ENCODE results near the gene RAD51AP2. TPM values are rescaled to one million over a fixed set of nuclear protein-coding genes. Genes with fewer than 3 reads are reported as not detected.

Gene RAD51AP2
- total and polyA plus RNA-seq, 2 of the 13 experiments (the other 11 are each of a cell fraction or from before 2014, with no cell fraction given): 0.11 to 0.12 TPM

- TF ChIP-seq CTCF (CRISPR knock-in tag; IDR thresholded peaks at IDR 0.05): peak; percentile 48
- peak; percentile 89 for TF ChIP-seq ZNF605 (CRISPR knock-in tag; IDR thresholded peaks at IDR 0.05)
- TF ChIP-seq BHLHE40 (IDR thresholded peaks at IDR 0.05; ENCODE audit: low read length): peak; percentile 87
- peak; percentile 96 for TF ChIP-seq ZNF772 (CRISPR knock-in tag; IDR thresholded peaks at IDR 0.05)
- peak; percentile 89; the same call in 1 of the 2 replicates for TF ChIP-seq ZNF331 (CRISPR knock-in tag; IDR thresholded peaks at IDR 0.05)
- TF ChIP-seq ZNF382 (CRISPR knock-in tag; IDR thresholded peaks at IDR 0.05; ENCODE audit: borderline replicate concordance): no peak
- no peak for TF ChIP-seq MAFF (IDR thresholded peaks at IDR 0.05; ENCODE audit: low read depth, low read length)
- 0 out of 2 replicates have a peak, but pooled peaks have one; percentile 51 for TF ChIP-seq MTF2 (CRISPR knock-in tag; IDR thresholded peaks at IDR 0.05; ENCODE audit: borderline replicate concordance)
- no peak for TF ChIP-seq HNF1A (IDR thresholded peaks at IDR 0.05; ENCODE audit: low read depth)
- peak; percentile 86 for TF ChIP-seq HNF1A (CRISPR knock-in tag; IDR thresholded peaks at IDR 0.05; ENCODE audit: borderline replicate concordance)
- TF ChIP-seq AHR (CRISPR knock-in tag; IDR thresholded peaks at IDR 0.05): peak; percentile 92
- TF ChIP-seq ZNF224 (CRISPR knock-in tag; IDR thresholded peaks at IDR 0.05): peak; percentile 85; the same call in 1 of the 2 replicates
- no peak for TF ChIP-seq ZNF83 (CRISPR knock-in tag; IDR thresholded peaks at IDR 0.05; ENCODE audit: borderline replicate concordance)
- TF ChIP-seq NKX3-1 (CRISPR knock-in tag; IDR thresholded peaks at IDR 0.05): peak; percentile 98
- peak; percentile 91; the same call in 1 of the 2 replicates for TF ChIP-seq ZNF513 (CRISPR knock-in tag; conservative IDR thresholded peaks at IDR 0.05)
- TF ChIP-seq ZNF691 (CRISPR knock-in tag; IDR thresholded peaks at IDR 0.05; ENCODE audit: borderline replicate concordance, low read depth): peak; percentile 98
- peak; percentile 98 for TF ChIP-seq E2F2 (CRISPR knock-in tag; IDR thresholded peaks at IDR 0.05; ENCODE audit: borderline replicate concordance)
- no peak for TF ChIP-seq ZZZ3 (CRISPR knock-in tag; IDR thresholded peaks at IDR 0.05; ENCODE audit: borderline replicate concordance)
- peak; percentile 91 for TF ChIP-seq ZNF740 (CRISPR knock-in tag; IDR thresholded peaks at IDR 0.05)
These were observed 20.8 kb upstream of the RAD51AP2 start (continued) for GRCh38 chr2:17538844-17539554.

Data from HepG2 (cell line).